ENCODE data around the gene GAL3ST2.
"Not testable (repeated sequence)": the region's sequence is repeated elsewhere in the genome, so short reads cannot be mapped to it uniquely, and the experiment has no call there.

GAL3ST2 gene

GRCh38 chr2:241820625-241821384, 44.2 kb downstream of the GAL3ST2 start:
- no peak for DNase-seq (ENCODE audit: low spot score)

- no peak for DNase-seq (ENCODE audit: low spot score)
Observed at GRCh38 chr2:241821460-241822263, 45.0 kb downstream of the GAL3ST2 start.

- no peak for DNase-seq (ENCODE audit: low spot score)
Observed at GRCh38 chr2:241822264-241822623, 45.6 kb downstream of the GAL3ST2 start.

- DNase-seq (ENCODE audit: low spot score) = not testable (repeated sequence)
Observed at GRCh38 chr2:241823531-241824437, 47.2 kb downstream of the GAL3ST2 start.

GRCh38 chr2:241827394-241827793, 50.8 kb downstream of the GAL3ST2 start:
- no peak for DNase-seq (ENCODE audit: low spot score)

GRCh38 chr2:241833101-241833663, 56.6 kb downstream of the GAL3ST2 start:
- no peak for DNase-seq (ENCODE audit: low spot score)

- not testable (repeated sequence) for DNase-seq (ENCODE audit: low spot score)
Observed at GRCh38 chr2:241833756-241834526, 57.3 kb downstream of the GAL3ST2 start.

GRCh38 chr2:241834527-241835210, 58.0 kb downstream of the GAL3ST2 start:
- DNase-seq (ENCODE audit: low spot score) = no peak

GRCh38 chr2:241835611-241836010, 59.0 kb downstream of the GAL3ST2 start:
- no peak for DNase-seq (ENCODE audit: low spot score)

- DNase-seq (ENCODE audit: low spot score) = no peak
Observed at GRCh38 chr2:241836292-241836691, 59.7 kb downstream of the GAL3ST2 start.

GRCh38 chr2:241837197-241837965, 60.8 kb downstream of the GAL3ST2 start:
- DNase-seq (ENCODE audit: low spot score) = no peak

GRCh38 chr2:241841181-241842066, 64.8 kb downstream of the GAL3ST2 start:
- DNase-seq (ENCODE audit: low spot score) = no peak

GRCh38 chr2:241842067-241842415, 65.4 kb downstream of the GAL3ST2 start:
- no peak for DNase-seq (ENCODE audit: low spot score)

- no peak for DNase-seq (ENCODE audit: low spot score)
Observed at GRCh38 chr2:241842620-241843211, 66.1 kb downstream of the GAL3ST2 start.

GRCh38 chr2:241843321-241844065, 66.9 kb downstream of the GAL3ST2 start:
- no peak for DNase-seq (ENCODE audit: low spot score)

- DNase-seq (ENCODE audit: low spot score) = no peak
Observed at GRCh38 chr2:241844066-241844728, 67.6 kb downstream of the GAL3ST2 start.

Measured in COLO829 (cell line).